A549 treated with Hydrocortisone at 1 μM for 4 hours (cell line): ENCODE measurements around the gene ZNF431. TPM values are rescaled to one million over a fixed set of nuclear protein-coding genes. Genes with fewer than 3 reads are reported as not detected.

Experiments
- total RNA-seq: library from RNA; stranded (reverse); fragments of 200-300 nt; extraction: Qiagen RNA extraction; gene quantifications from 5 replicates; pipeline ENCODE4 v1.2.3, GENCODE V29; 2022

Gene ZNF431
- total RNA-seq, result 2.6 to 4.1 TPM (median 3.3 TPM) in 5 replicates

DNA sequence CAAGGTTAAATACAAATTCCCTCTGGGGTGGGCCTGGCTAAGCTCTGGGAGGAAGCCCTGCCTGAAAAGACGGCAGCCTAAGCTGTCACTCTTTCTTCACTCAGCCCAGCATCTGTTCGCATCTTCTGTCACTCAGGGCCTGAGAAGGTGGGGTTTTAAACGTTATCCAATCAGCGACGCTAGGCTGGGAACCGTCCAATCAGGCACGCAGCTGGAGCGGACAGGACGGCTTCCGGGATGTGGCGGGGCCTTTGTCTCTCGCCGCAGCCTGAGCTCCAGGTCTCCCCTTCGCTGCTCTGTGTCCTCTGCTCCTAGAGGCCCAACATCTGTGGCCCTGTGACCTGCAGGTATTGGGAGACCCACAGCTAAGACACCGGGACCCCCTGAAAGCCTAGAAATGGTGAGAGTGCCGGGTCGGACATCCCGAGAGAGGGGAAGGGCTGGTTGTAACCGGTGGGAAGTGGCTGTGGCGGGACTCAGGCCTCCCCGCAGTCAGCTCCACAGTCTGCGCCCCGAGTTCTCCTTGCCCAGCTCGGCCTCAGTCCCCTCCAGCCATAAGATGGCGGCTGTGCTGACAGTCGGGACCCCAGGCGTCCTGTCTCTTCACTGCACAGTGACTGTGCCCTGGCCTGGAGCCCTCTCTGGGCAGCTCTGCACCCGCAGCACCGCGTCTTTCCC is at the start of gene ZNF431:
TSS of gene ZNF431 (plus strand) at position 254 of the 678 bp plus-strand sequence. CDS start at position 398, 144 bp downstream.

Other genes starting within 250 kb of the ZNF431 start
- 0.07 to 0.32 TPM (median 0.16 TPM) in 4 of 5 replicates, not detected in the other for gene ZNF85, start 218.8 kb upstream of the ZNF431 start, total RNA-seq
- 1.5 to 2.9 TPM (median 1.7 TPM) in 5 replicates for gene ZNF430, start 121.4 kb upstream of the ZNF431 start, total RNA-seq
- 2.1 to 4.0 TPM (median 3.1 TPM) in 5 replicates for gene ZNF714, start 59.8 kb upstream of the ZNF431 start, total RNA-seq
- 0.76 to 1.6 TPM (median 1.1 TPM) in 5 replicates for gene ZNF708, start 187.4 kb downstream of the ZNF431 start, total RNA-seq
- 0.76 to 1.5 TPM (median 0.90 TPM) in 5 replicates for gene ZNF738, start 217.0 kb downstream of the ZNF431 start, total RNA-seq